ENCODE data around the gene ABCC4. TPM values are rescaled to one million over a fixed set of nuclear protein-coding genes. Genes with fewer than 3 reads are reported as not detected.

Gene ABCC4
- total RNA-seq, 1 experiment from 2014 or later = 26.3 TPM

DNA sequence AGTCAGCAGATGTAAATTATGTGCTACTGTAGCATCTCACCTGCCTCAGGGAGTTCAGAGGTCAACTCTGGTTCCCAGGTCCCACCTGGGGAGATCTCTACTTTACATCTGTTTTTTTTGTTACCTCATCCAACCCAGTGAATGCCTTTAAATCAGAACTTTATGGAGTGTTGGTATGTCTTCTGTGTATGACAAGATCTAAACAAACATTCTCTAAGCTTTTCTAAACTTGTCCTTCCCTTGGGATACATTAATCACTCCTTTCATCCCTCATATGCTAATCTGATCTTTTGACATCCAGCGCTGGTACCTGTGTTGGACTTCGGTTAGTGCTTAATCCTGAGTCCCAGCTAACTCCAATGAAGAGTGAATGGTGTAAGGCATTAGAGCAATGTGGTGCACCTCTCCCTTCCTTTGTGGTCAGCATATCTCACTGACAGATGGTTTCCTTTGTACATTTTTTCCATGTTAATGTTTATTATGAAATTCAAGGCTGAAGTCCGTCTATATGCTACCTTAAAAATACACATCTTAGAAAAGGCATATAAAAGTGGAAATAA lies 213.4 kb downstream of the ABCC4 start (continued):
- TF ChIP-seq, protein P1, sequence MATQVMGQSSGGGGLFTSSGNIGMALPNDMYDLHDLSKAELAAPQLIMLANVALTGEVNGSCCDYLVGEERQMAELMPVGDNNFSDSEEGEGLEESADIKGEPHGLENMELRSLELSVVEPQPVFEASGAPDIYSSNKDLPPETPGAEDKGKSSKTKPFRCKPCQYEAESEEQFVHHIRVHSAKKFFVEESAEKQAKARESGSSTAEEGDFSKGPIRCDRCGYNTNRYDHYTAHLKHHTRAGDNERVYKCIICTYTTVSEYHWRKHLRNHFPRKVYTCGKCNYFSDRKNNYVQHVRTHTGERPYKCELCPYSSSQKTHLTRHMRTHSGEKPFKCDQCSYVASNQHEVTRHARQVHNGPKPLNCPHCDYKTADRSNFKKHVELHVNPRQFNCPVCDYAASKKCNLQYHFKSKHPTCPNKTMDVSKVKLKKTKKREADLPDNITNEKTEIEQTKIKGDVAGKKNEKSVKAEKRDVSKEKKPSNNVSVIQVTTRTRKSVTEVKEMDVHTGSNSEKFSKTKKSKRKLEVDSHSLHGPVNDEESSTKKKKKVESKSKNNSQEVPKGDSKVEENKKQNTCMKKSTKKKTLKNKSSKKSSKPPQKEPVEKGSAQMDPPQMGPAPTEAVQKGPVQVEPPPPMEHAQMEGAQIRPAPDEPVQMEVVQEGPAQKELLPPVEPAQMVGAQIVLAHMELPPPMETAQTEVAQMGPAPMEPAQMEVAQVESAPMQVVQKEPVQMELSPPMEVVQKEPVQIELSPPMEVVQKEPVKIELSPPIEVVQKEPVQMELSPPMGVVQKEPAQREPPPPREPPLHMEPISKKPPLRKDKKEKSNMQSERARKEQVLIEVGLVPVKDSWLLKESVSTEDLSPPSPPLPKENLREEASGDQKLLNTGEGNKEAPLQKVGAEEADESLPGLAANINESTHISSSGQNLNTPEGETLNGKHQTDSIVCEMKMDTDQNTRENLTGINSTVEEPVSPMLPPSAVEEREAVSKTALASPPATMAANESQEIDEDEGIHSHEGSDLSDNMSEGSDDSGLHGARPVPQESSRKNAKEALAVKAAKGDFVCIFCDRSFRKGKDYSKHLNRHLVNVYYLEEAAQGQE (IDR thresholded peaks at IDR 0.05; ENCODE audit: low read depth) = no peak
- TF ChIP-seq POLR2A (IDR thresholded peaks at IDR 0.05; ENCODE audit: borderline replicate concordance, extremely low read depth, insufficient read depth, insufficient read length) (no peak), JUND (IDR thresholded peaks at IDR 0.05) (no peak), ZFX (IDR thresholded peaks at IDR 0.05) (no peak), EGR1 (IDR thresholded peaks at IDR 0.05; ENCODE audit: low read depth) (no peak), EZH2phosphoT487 (IDR thresholded peaks at IDR 0.05; ENCODE audit: borderline replicate concordance) (no peak), CEBPB (IDR thresholded peaks at IDR 0.05; ENCODE audit: low read depth) (no peak)

DNA sequence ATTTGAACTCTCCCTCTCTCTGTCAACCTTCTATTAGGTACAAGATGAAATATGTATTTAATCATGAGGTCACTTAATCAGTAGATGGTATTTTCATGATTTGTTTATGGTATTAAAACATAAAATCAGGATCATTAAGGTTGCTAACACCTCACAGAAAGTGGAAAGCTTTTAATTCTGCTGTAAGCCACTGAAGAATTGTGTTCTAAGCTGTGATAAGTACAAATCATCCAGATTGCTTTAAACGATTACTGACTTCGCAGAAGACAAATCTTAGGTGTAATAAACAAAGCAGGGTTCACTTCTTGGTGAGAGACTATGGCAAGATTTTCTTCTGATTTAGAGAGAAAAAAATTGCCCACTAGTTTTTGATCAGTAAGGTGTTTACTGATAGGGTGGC lies 214.5 kb downstream of the ABCC4 start:
- H3K27me3 ChIP-seq (ENCODE audit: insufficient read depth, low read length) = no peaks in the 10 kb centered on the region
- ATAC-seq = no peak
- H3K4me1 ChIP-seq (ENCODE audit: control insufficient read depth in 1 of 2, insufficient read depth in 2 of 2, low read length in 2 of 2) = no peaks in the 10 kb centered on the region
- ChIA-PET CTCF (no interaction called here), RAD21 (ENCODE audit: low non-redundant PET in 1 of 2, low total read pairs in 2 of 2, uncharacterized antibody in 2 of 2, unreplicated experiment in 2 of 2) (no interaction called here), POLR2A (no interaction called here)
- no peaks in the 10 kb centered on the region for H3K79me2 ChIP-seq (ENCODE audit: insufficient read depth, low read length)
- H3K36me3 ChIP-seq (ENCODE audit: control insufficient read depth in 1 of 2, insufficient read depth in 2 of 2, low read length in 2 of 2) = peaks cover 0 to 3% of the 10 kb centered on the region in 2 experiments; a peak in 1 of 4 replicates
- intact Hi-C loops (cut with micrococcal nuclease) = no loop called here
- no peak overlapping the region for H3K27ac ChIP-seq (ENCODE audit: low read depth, low read length)
- H3K9me2 ChIP-seq (ENCODE audit: insufficient read depth) = no peaks in the 10 kb centered on the region
- no peaks in the 10 kb centered on the region for H3K9me3 ChIP-seq (ENCODE audit: control insufficient read depth in 1 of 2, insufficient read depth in 1 of 2, low read depth in 1 of 2, low read length in 2 of 2)
- H3K4me2 ChIP-seq (ENCODE audit: low read length) = no peak overlapping the region
- TF ChIP-seq ZFX (IDR thresholded peaks at IDR 0.05) (no peak), RAD21 (IDR thresholded peaks at IDR 0.05; ENCODE audit: low read depth) (no peak), EGR1 (IDR thresholded peaks at IDR 0.05; ENCODE audit: low read depth) (no peak), EZH2 (IDR thresholded peaks at IDR 0.05) (no peak), EZH2phosphoT487 (IDR thresholded peaks at IDR 0.05; ENCODE audit: borderline replicate concordance) (no peak), SRF (IDR thresholded peaks at IDR 0.05; ENCODE audit: low read depth) (no peak), TCF7L2 (IDR thresholded peaks at IDR 0.05; ENCODE audit: borderline replicate concordance, extremely low read depth, insufficient read depth, insufficient read length) (no peak), SIN3A (IDR thresholded peaks at IDR 0.05; ENCODE audit: low read depth) (no peak), FOSL1 (IDR thresholded peaks at IDR 0.05; ENCODE audit: low read depth) (no peak)
- TF ChIP-seq, protein P2, sequence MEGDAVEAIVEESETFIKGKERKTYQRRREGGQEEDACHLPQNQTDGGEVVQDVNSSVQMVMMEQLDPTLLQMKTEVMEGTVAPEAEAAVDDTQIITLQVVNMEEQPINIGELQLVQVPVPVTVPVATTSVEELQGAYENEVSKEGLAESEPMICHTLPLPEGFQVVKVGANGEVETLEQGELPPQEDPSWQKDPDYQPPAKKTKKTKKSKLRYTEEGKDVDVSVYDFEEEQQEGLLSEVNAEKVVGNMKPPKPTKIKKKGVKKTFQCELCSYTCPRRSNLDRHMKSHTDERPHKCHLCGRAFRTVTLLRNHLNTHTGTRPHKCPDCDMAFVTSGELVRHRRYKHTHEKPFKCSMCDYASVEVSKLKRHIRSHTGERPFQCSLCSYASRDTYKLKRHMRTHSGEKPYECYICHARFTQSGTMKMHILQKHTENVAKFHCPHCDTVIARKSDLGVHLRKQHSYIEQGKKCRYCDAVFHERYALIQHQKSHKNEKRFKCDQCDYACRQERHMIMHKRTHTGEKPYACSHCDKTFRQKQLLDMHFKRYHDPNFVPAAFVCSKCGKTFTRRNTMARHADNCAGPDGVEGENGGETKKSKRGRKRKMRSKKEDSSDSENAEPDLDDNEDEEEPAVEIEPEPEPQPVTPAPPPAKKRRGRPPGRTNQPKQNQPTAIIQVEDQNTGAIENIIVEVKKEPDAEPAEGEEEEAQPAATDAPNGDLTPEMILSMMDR (IDR thresholded peaks at IDR 0.05 in 2 of 3, conservative IDR thresholded peaks at IDR 0.05 in 1 of 3; ENCODE audit: borderline replicate concordance in 1 of 3, insufficient read depth in 1 of 3, low read depth in 2 of 3, low read length in 2 of 3) = no peak
- TF ChIP-seq, protein P1 (IDR thresholded peaks at IDR 0.05; ENCODE audit: low read depth) = no peak
- H2AFZ ChIP-seq (ENCODE audit: low read depth, low read length, poor library complexity, severe bottlenecking) = no peak overlapping the region
- BruUV-seq (replicated peaks) = no TSS peak
- DNase-seq (ENCODE audit: low read depth, low spot score) = no peak
- H3K4me3 ChIP-seq (replicated peaks in 1 of 2; ENCODE audit: low read depth in 1 of 2, low read length in 2 of 2) = no peak overlapping the region
- no peak overlapping the region for H3K9ac ChIP-seq (ENCODE audit: low read length)
- H4K20me1 ChIP-seq (ENCODE audit: insufficient read depth) = no peaks in the 10 kb centered on the region
